ENCODE data around the gene OR5M3.

OR5M3 gene

DNA sequence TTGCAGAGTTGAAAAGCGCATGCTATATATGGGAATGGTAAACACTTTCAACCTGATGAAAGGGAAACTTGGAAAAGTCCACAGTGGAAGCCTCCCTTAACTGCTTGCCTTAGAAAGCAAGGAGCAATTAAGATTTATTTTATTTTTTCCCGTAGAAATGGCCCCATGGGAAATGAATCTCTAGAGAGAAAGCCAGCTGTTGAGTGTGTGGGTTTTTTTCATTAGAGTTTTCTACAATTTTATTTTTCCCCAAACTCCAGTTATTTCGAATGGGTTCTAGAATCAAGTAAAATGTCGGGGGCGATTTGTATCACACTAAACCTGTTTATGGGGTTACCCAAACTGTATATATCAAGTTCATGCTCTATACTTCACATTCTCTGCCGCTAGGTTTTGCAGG is at the start of gene OR5M3:
TSS of gene OR5M3 (minus strand) at position 101 of the 400 bp plus-strand sequence. CDS start 2,855 bp downstream, outside the sequence.
- DNase-seq (ENCODE audit: low spot score): no peak

DNA sequence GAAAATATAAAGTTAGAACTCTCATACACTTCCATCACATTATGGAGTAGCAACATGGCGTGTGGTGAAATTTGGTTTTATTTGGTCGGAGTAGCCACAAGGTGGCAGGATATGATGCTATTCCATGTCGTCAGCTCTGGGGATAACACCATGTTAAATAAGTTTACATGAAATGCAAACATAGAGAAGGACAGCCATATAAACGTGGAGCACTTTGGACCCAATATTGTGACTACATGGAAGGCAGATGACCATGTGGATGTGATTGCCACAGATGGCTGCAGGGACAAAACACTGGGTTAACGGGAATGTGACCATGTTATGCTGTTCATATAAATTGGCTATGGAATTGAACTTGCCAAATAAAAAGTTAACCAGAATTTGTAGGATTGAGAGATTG is 48.9 kb upstream of the OR5M3 start:
- DNase-seq (ENCODE audit: low spot score): no peak

DNA sequence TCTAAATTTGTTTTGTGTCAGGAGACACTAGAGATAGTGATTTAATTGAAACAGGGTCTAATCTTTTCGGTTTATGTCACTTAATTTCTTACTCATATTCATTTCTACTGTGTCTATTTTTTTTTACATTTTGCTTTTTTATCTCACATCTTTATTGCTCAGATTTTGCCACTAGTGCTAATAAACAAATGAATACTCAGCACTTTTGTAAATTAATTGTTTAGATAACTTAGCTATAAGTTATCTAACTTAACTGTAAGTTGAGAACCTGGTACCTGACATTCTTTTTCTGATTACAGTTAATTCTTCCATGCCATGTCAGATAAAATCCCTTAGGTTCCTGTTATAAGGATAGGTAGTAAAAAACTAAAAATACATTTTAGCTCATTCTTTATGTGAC is 40.1 kb upstream of the OR5M3 start:
- no peak for DNase-seq (ENCODE audit: low spot score)

- no peak for DNase-seq (ENCODE audit: low spot score)
Measured at GRCh38 chr11:56509439-56509838, 36.3 kb upstream of the OR5M3 start.

DNA sequence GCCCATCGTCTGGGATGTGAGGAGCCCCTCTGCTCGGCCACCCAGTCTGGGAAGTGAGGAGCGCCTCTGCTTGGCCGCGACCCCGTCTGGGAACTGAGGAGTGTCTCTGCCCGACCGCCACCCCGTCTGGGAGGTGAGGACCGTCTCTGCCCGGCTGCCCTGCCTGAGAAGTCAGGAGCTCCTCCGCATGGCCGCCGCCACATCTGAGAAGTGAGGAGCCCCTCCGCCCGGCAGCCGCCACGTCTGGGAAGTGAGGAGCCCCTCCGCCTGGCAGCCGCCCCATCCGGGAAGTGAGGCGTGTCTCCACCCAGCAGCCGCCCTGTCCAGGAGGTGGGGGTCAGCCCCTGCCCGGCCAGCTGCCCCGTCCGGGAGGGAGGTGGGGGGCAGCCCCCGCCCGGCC is 23.9 kb upstream of the OR5M3 start:
- DNase-seq (ENCODE audit: low spot score): no peak

DNA sequence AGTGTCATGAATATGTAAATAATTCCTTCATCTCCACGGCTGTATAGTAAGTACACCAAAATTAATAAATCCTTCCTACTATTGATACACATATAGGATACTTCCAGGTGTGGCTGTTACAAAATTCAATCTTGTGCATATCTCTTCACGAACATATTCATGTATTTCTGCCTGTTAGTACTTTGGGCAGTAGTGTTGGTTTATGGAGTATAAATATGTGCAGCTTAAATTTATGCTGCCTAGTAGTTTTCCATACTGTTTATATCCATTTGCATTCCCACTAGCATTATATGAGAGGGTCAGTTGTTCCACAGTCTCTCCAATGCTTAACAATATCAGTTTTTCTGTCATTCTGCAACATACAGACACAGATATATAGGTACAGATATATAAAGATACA is 22.0 kb upstream of the OR5M3 start:
- DNase-seq (ENCODE audit: low spot score): no peak

GRCh38 chr11:56491270-56491669 is 18.1 kb upstream of the OR5M3 start, which contains the start of gene OR5M8:
TSS of gene OR5M8 (minus strand) at chr11:56491370. CDS start at chr11:56491370, 0 bp downstream.
- DNase-seq (ENCODE audit: low spot score): no peak

DNA sequence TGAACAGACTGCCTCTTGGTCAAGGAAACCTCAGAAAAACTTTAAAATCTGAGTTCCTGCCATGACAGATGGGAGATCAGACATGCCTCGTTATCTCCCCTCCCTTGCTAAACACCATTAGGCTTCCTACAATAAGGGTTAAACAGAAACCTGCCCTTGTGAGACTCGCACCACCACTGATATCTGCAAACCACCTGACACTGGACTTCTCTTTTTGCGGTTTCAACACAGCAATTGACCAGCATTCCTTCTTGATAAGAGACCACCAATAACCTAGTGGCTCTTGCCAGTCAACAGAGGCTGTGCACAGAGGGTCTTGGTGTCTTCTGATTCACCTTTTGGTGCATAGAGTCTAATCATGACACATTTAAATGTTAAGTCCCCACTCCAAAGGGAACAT is 13.6 kb upstream of the OR5M3 start:
- DNase-seq (ENCODE audit: low spot score): no peak

DNA sequence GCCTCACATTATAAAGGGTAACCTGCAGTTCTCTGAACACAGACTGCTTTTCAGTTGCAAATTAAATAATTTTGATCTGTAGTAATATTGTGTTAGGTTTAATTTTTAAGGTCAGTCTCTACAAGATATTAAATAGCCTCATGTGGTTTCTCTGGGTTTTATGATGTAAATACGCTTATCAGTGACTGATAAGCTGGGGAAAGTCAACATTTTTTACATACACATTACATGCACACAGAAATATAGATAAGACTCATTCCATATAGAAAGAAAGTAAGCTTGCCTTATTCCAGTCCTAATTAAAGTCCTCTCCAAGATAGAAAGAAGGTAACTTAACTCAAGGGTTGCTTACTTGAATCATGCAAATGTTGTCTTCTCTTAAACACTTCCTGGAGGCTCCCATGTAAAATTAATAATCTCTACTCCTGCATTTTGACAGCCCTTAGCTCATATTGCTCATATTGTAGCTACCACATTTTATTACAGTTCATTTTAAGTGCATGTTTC is 1.6 kb upstream of the OR5M3 start:
- no peak for DNase-seq (ENCODE audit: low spot score)

DNA sequence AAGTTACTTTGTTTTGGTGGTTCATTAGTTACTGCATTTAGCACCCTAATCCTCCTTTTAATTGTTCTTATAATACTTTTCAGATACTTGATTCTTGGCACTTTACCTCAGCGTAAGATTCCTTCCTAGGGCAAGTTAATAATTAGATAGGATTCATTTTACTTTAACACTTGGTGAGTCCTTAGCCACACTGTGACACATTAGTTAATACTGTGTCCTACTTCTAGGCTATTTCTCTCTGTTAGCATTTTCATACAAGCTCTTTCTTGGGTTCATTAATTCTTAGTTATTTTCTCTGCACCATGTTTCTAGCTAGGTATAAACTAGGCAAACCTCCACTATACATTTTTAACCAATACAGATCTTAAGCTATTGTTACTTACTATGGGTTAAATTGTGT is 16.1 kb downstream of the OR5M3 start:
- DNase-seq (ENCODE audit: low spot score): no peak

DNA sequence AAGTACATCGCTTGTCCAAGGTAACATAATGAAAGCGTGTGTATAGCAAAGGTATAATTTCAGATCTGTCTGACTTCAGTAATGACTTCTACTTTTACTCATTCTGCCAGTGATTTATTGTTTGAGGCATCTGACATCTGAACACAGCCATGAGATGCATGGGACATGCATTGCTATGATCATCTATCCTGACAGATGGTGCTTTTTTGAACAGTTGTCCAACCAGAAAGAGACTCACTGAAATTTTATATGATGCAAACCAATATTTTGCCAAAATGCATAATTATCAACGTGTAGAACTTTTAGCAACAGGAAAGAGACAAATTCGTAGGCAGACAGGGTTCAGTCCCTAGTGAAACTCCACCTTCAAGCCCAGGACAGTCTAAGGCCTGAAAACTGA is 19.6 kb downstream of the OR5M3 start:
- no peak for DNase-seq (ENCODE audit: low spot score)
